NCI-H69 (cell line): ENCODE data around the gene SDE2.
"Not testable (repeated sequence)": the region's sequence is repeated elsewhere in the genome, so short reads cannot be mapped to it uniquely, and the experiment has no call there.

Experiments
- DNase-seq: peaks from one replicate; lab custom pipeline; 2025; lab: John Stamatoyannopoulos, UW

The SDE2 gene

DNA sequence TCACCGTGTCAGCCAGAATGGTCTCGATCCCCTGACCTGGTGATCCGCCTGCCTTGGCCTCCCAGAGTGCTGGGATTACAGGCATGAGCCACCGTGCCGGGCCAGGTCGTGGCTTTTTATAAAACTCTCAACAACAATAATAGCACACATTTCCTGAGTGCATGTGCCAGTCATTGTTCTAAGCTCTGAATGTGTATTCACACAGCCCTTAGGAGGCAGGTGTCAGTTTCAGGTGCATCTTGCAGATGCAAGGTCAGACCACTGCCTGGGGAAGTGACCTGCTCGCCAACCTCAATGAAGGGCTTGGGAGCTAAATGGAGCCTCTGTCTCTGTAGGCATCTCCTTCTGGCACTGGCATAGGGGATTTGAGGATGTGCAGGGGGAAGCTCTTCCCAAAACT lies 56.6 kb downstream of the SDE2 start:
- DNase-seq: no peak

- no peak for DNase-seq
Measured at GRCh38 chr1:225941942-225942222, 57.3 kb downstream of the SDE2 start.

DNA sequence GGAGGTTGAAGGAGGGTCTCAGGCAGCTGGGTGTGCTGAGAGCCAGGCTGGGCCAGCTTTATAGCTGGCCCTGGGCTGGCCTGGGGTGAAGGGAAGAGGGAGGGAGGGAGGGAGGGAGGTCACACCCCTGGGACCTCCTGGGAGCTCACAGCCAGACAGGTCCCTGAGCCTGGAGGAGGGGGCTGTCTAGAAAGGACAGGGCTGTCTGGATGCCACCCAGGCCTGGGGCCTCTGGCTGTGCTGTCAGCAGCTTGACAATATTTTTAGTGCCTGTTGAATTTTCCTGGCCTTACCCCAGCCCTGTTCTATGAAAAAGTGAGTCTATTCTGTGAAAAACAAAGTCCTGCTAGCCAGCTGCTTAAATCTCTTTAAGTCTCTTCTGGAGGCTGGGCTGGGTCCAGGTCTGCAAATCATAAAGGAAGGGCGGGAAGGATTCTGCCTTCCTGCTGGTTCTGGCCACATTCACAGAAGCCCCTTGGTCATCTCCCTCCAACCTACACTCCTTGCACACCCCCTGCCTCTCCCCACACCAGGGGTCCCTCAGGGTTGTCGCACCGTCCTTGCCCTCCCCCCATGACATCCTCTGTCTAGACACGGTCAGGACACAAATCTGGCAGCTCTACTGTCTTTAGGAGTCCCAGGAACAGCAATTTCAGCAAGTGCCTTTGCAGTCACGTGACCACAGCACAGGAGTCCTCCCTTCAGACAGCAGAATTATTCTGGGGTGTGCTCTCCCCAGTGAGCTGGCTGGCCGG lies 57.8 kb downstream of the SDE2 start, which contains the start of gene LEFTY2:
Gene LEFTY2 (minus strand): TSS at position 34 of the 755 bp plus-strand sequence. CDS start 80 bp downstream, outside the sequence.
- DNase-seq: no peak

- DNase-seq: no peak
Measured at GRCh38 chr1:225940385-225941151, 58.6 kb downstream of the SDE2 start.

DNA sequence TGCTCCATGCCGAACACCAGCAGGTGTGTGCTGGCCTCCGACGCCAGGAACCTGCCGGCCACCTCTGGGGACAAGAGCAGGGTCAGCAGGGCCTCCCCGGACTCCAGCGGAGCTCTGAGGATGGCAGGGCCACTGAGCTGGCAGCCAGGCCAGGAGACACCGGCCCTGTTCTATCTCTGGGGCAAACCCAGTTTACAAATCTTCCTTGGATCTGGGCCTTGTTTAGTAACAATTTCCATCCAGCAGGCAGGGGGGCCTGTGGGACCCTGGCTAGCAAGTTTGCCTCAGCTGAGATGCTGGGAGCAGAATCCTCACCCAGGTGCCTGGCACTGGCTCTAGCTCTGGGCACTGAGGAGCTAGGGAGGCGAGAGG lies 59.2 kb downstream of the SDE2 start:
- DNase-seq: not testable (repeated sequence)

DNA sequence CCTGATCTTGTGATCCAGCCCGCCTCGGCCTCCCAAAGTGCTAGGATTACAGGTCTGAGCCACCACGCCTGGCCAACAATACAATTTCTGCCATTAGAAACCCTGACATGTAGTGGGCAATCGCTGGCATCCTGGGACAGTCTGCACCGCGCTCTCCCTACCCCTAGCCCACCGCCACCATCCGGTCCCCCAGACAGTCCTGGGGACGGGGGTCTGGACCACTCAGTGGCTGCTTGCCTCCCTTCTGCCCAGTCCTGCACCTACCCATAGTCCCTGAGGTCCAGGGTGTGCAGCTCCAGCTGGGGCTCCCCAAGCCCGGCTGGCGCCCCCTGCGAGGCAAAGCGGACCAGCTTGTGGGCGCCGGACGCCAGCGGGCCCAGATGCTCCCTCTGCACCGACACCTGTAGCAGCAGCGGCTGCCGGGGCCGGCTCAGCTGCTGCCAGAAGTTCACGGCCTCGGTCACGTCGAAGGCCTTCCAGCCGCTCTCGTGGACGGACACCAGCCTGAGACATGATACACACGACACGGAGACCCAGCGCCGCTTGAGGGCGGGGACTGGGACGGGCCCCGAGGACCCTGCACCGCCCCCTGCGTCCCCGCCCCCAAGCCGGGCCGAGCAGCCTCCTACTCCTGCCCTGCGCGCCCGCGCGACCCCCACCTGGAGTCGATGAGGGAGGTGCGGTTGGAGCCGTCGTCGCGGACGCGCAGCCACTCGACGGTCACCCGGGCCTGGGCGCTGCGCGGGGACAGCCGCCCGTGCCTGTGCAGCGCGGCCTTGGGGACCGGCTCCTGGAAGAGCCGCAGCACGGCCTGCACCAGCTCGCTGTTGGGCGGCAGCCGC lies 59.8 kb downstream of the SDE2 start:
- DNase-seq: not testable (repeated sequence)

- DNase-seq: no peak
Measured at GRCh38 chr1:225937048-225937968, 61.8 kb downstream of the SDE2 start.

DNA sequence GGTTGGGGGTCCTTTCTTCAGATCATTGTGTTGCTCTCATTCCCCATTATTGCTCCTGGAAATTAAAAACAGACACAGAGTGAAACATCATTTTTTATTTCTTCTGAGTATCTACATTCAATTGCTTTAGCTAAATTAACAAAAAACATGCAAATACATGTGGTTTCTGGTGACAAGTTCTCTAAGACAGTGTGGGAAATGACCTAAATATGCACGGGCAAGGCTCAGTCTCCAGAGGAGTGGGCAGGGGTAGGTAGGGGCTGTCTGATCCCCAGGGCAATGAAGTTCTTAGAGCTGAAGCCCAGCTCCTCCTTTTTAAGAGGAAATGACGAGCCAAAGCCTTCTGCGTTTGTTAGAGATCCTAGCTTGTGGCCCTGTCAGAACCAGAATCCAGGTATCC lies 62.6 kb downstream of the SDE2 start:
- DNase-seq: no peak

DNA sequence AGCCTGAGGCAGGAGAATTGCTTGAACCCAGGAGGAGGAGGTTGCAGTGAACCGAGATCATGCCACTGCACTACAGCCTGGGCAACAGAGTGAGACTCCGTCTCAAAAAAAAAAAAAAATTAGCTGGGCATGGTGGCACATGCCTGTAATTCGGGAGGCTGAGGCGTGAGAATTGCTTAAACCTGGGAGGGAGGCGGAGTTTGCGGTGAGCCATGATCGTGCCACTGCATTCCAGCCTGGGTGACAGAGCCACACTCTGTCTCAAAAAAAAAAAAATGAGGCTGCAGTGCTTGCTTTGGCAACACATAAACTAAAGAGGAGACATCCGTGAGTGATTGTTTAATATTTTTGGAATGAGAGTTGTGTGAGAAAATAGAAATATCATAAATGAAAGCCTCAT lies 63.1 kb downstream of the SDE2 start:
- not testable (repeated sequence) for DNase-seq

DNA sequence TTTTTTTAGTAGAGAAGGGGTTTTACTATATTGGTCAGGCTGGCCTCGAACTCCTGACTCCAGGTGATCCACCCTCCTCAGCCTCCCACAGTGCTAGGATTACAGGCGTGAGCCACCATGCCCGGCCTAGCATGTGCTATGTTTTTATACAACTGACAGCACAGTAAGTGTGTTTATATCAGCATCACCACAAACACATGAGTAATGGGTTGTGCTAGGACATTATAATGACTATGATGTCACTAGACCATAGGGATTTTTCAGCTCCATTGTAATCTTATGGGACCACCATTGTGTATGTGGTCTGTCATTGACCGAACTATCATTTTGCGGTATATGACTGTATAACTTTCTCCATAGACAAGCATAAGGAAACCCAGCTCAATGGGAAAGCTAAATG lies 64.4 kb downstream of the SDE2 start:
- no peak for DNase-seq

DNA sequence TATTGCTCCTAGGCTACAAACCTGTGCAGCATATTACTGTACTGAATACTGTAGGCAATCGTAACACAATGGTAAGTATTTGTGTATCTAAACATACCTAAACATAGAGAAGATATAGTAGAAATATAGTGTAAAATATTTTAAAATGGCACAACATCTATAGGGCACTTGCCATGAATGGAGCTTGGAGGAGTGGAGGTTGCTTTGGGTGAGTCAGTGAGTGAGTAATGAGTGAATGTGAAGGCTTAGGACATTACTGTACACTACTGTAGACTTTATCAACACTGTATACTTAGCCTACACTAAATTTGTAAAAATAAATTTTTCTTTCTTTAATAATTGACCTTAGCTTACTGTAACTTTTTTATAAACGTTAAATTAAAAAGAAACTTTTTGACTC lies 66.1 kb downstream of the SDE2 start:
- no peak for DNase-seq
